ENCODE results near the gene MID1.

DNA sequence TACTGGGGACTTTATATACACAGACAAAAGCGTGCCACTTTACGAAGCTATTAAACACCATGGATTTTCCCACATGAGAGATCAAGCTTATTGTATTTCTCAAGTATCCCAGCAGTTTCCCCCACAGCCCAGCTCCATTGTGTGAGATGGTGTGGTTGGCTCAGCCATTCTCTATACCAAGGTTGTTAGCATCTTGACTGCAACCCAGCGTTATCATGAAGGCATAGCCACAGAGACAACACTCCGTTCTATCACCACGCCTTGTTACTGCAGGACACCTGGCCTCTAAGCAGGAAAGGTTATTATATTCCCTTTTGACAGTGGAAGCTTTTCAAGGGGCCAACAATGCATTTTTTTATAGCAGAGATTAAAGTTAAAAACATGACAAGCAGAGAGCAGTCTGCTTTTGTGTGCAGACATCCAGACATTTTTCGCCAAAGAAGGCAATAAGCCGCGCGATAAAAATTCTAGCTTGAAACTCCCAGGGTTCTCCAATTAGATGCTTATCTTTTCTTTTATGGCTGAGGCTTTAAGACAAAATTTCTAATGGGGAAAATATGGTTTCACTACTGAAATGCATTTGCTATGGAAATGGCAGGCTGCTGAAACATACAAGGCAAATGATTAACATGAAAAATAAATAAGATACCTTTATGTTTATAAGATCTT is 206.1 kb downstream of the MID1 start:
- no peak for TF ChIP-seq EZH2phosphoT487 (IDR thresholded peaks at IDR 0.05; ENCODE audit: low read depth)
- TF ChIP-seq, protein P1, sequence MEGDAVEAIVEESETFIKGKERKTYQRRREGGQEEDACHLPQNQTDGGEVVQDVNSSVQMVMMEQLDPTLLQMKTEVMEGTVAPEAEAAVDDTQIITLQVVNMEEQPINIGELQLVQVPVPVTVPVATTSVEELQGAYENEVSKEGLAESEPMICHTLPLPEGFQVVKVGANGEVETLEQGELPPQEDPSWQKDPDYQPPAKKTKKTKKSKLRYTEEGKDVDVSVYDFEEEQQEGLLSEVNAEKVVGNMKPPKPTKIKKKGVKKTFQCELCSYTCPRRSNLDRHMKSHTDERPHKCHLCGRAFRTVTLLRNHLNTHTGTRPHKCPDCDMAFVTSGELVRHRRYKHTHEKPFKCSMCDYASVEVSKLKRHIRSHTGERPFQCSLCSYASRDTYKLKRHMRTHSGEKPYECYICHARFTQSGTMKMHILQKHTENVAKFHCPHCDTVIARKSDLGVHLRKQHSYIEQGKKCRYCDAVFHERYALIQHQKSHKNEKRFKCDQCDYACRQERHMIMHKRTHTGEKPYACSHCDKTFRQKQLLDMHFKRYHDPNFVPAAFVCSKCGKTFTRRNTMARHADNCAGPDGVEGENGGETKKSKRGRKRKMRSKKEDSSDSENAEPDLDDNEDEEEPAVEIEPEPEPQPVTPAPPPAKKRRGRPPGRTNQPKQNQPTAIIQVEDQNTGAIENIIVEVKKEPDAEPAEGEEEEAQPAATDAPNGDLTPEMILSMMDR (IDR thresholded peaks at IDR 0.05; ENCODE audit: low read depth, low read length), result no peak
